ENCODE measurements around the gene IL10.

The IL10 gene

DNA sequence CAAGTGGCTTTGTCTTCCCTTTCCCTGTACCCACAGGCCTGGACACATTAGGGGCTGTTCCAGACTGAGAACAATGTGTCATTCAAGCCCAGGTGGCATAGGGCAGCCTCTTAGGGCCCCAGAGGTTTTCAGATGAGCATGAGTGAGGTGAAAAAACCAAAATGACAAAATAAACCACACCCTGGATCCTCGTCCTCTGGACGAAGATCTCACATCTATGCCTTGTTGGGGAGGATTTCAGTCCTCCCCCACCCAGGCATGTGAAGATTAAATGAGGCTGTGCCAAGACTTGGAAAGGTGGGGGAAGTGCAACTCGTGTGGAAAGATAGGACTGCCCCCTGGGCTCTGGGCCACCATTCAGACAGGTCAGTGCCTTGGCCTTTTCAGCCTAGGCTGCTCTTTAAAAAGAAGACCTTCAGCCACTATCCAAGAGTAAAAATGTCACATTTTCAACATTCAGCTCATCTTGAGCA lies 34.5 kb downstream of the IL10 start:
- no peak for DNase-seq (ENCODE audit: low read depth in 2 of 3, low spot score in 2 of 3)

DNA sequence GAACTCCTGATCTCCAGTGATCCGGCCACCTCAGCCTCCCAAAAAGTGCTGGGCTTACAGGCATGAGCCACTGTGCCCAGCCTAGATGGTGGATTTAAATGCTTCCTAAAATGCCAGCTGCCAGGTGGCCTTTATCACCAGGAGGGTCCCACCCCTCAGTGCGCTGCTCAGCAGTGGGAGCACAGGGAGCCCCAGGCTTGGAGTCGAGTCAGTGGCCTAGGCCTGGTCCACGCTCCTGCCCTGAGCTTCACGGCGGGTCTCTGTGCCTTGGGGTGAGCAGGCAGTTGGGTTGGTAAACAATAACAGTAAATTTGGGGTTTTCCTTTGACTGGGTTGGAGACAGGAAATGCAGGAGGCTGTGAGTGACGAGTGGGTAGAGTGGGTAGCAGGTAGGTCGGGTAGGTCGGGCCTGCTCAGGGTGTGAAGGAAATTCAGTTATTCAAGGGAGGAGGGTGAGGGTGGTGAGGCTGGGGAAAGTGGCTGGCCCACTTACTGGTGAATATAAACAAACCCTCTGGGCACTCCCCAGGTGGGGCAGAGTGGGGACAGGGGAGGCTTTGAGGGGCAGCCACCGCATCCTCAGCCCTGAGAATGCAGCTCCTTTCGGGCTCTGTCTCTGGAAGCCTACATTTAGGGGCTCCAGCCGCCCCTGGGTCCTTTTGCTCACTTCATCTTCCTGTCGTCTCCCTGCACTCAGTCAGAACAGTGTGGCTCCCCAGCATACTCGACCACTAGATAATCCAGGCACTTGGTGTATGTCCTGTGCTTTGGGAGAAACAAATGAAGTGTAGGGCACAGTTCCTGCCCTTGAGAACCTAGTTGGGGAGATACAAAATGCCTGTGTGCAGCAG lies 35.2 kb downstream of the IL10 start:
- no peak for DNase-seq (ENCODE audit: low read depth in 2 of 3, low spot score in 2 of 3)

- DNase-seq (ENCODE audit: low read depth in 2 of 3, low spot score in 2 of 3): no peak
Measured at GRCh38 chr1:206735553-206736031, 36.7 kb downstream of the IL10 start.

DNA sequence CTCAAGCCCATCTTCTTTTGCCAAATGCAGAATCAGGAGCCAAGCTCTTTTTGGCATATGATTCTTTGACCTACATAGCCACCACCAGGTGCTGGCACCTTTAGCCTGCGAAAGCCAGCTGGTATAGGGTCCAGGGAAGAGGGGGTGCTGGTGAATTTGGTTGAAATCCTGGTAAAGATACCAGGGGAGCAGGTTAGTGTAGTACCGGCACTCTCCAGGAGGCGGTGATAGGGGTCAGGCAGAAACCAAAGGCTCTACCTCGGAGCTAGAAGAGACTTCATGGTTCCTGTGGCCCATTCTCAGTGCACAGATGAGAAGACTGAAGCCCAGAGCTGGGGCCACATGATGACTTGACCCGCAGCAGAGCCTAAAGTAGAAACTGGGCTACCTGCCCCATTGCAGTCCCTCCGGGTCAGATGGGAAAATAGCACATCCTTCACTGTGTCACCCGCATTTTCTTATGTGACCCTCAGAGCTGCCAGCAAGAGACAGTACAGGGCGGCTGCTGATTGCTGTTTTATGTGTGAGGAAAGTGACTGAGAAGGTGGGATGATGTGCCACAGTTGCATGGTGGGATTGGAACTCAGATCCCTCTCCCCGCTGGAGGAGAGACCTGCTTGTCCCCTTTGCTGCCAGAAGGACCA lies 37.7 kb downstream of the IL10 start:
- peak in 2 of 3 experiments; percentile 76 for DNase-seq (ENCODE audit: low read depth in 2 of 3, low spot score in 2 of 3)

- no peak for DNase-seq (ENCODE audit: low read depth in 2 of 3, low spot score in 2 of 3)
Measured at GRCh38 chr1:206732992-206733391, 39.3 kb downstream of the IL10 start.

DNA sequence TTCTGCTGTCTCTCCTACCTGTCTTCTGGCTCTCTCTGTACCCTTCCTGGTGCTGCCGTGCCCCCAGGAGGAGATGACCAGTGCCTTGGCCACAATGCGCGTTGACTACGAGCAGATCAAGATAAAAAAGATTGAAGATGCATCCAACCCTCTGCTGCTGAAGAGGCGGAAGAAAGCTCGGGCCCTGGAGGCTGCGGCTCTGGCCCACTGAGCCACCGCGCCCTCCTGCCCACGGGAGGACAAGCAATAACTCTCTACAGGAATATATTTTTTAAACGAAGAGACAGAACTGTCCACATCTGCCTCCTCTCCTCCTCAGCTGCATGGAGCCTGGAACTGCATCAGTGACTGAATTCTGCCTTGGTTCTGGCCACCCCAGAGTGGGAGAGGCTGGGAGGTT lies 39.8 kb downstream of the IL10 start:
- DNase-seq (ENCODE audit: low read depth in 2 of 3, low spot score in 2 of 3): no peak

GRCh38 chr1:206729507-206729906 lies 42.8 kb downstream of the IL10 start:
- no peak for DNase-seq (ENCODE audit: low read depth in 2 of 3, low spot score in 2 of 3)

GRCh38 chr1:206729050-206729449 lies 43.2 kb downstream of the IL10 start:
- no peak for DNase-seq (ENCODE audit: low read depth in 2 of 3, low spot score in 2 of 3)

DNA sequence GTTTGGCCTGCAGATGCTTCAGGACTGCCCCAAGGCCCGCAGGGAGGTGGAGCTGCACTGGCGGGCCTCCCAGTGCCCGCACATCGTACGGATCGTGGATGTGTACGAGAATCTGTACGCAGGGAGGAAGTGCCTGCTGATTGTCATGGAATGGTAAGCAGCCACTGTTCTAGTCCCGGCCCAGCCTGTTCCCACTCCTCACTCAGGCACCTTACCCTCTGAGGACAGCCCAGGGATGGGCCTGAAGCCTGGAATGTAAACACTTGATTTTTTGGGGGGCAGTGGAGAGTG lies 43.7 kb downstream of the IL10 start:
- no peak for DNase-seq (ENCODE audit: low read depth in 2 of 3, low spot score in 2 of 3)

GRCh38 chr1:206727981-206728696 lies 44.2 kb downstream of the IL10 start:
- DNase-seq (ENCODE audit: low read depth in 2 of 3, low spot score in 2 of 3): no peak

DNA sequence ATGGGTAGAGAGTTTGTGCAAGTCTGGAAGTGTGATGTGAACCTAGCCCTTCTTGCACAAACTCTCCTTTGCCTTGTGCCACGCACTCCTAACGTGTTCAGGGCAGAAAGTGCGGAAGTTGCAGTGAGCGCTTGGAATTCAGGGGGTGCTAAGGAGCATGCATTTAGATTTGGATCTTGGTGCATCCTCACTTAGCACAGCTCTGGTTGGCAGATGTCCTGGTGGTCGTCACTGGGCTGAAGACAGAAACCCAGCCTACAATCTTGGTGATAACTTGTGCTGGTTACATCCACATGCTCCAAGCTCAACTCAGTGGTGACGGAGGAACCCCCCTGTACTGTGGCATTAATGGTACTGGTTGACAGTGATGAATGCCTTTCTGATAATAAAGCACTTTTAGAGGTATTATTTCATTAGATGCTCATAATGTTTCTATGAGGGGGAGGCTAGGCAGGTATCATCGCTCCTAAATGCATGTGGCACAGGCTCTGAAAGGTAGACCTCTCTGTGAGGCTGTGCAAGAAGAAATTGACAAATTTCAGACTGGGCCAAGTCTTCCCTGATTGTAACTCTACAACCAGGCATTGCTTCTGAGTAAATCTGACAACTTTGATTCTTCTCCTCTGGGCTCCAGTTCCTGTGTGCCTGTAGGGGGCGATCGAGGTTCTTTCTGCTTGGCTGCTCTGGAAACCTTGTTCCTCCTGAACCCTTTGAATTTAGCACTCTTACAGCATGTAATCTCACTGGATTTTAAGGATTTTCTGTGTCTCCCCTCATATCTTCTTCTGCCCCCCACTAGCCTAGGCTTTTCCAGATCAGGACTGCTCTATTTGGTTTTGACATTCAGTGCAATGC lies 47.0 kb downstream of the IL10 start:
- no peak for DNase-seq (ENCODE audit: low read depth in 2 of 3, low spot score in 2 of 3)

- DNase-seq (ENCODE audit: low read depth in 2 of 3, low spot score in 2 of 3): no peak
Measured at GRCh38 chr1:206723805-206724472, 48.4 kb downstream of the IL10 start.

GRCh38 chr1:206723462-206723804 lies 48.9 kb downstream of the IL10 start:
- DNase-seq (ENCODE audit: low read depth in 2 of 3, low spot score in 2 of 3): no peak

DNA sequence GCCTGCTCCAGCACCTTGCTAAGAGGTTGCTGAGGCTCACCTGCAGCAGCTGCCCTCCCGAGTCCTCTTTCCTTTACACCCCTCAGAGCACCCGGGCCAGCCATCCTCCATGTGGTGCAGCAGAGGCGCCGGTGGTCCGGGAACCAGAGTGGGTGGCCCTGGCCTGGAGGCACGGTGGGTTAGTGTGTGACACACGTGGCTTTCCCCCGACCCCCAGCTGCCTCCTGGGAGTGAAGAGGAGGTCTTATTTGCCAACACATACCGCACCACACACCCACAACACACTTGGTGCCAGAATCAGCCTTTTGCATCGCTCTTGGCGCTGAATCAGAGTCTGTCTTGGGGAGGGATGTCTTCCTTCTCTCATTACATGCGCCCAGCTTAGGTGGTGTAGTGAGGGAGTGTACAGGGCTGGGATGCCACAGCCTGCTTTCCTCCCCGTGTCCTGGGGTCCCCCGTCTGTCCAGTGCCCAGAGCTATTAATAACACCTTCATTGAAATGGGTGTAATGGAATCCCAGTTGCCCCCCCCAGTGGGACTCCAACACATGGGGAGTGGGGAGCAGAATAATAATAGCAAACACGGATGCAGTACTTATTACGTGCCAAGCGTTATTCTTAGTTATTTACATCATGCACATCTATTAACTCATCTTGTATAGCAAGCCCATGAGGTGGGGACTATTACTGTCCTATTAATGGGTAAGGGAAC lies 49.4 kb downstream of the IL10 start:
- DNase-seq (ENCODE audit: low read depth in 2 of 3, low spot score in 2 of 3): no peak

GRCh38 chr1:206721454-206721853 lies 50.8 kb downstream of the IL10 start:
- no peak for DNase-seq (ENCODE audit: low read depth in 2 of 3, low spot score in 2 of 3)

- DNase-seq (ENCODE audit: low read depth in 2 of 3, low spot score in 2 of 3): no peak
Measured at GRCh38 chr1:206719169-206719839, 53.0 kb downstream of the IL10 start.

GRCh38 chr1:206717674-206717989 lies 54.7 kb downstream of the IL10 start:
- DNase-seq (ENCODE audit: low read depth in 2 of 3, low spot score in 2 of 3): no peak
